ENCODE data around the gene GK. TPM values are rescaled to one million over a fixed set of nuclear protein-coding genes. Genes with fewer than 3 reads are reported as not detected.

Gene GK
- total RNA-seq, 1 experiment from 2014 or later = 7.5 TPM

GRCh38 chrX:30665471-30665870 is 12.2 kb downstream of the GK start (continued):
- TF ChIP-seq PREB (CRISPR knock-in tag; IDR thresholded peaks at IDR 0.05; ENCODE audit: borderline replicate concordance) = no peak
- no peak for TF ChIP-seq HMGA2 (CRISPR knock-in tag; IDR thresholded peaks at IDR 0.05)
- TF ChIP-seq TCF7 (CRISPR knock-in tag; IDR thresholded peaks at IDR 0.05; ENCODE audit: low read depth) = no peak
- TF ChIP-seq ZNF121 (CRISPR knock-in tag; IDR thresholded peaks at IDR 0.05) = no peak

- H3K9me3 Mint-ChIP-seq = no peaks in the 10 kb centered on the region
- ChIA-PET POLR2A (no interaction called here), CTCF (no interaction called here)
- DNase-seq (ENCODE audit: low spot score) (no peak), ATAC-seq (no peak)
- peaks cover 9% of the 10 kb centered on the region for H3K36me3 Mint-ChIP-seq
- peaks cover 7% of the 10 kb centered on the region; the same call in 1 of the 2 replicates for H3K4me1 Mint-ChIP-seq
- no peak overlapping the region for H3K4me3 Mint-ChIP-seq
- TF ChIP-seq ZNF396 (CRISPR knock-in tag; IDR thresholded peaks at IDR 0.05; ENCODE audit: borderline replicate concordance) = no peak
- TF ChIP-seq NR3C1 (CRISPR knock-in tag; conservative IDR thresholded peaks at IDR 0.05; ENCODE audit: low read depth) = no peak
- TF ChIP-seq STAT6 (CRISPR knock-in tag; conservative IDR thresholded peaks at IDR 0.05; ENCODE audit: low read depth) = no peak
- no peak for TF ChIP-seq CREB1 (CRISPR knock-in tag; IDR thresholded peaks at IDR 0.05)
- no peak for TF ChIP-seq NFYB (CRISPR knock-in tag; conservative IDR thresholded peaks at IDR 0.05; ENCODE audit: low read depth)
- no peak for TF ChIP-seq ZNF317 (CRISPR knock-in tag; IDR thresholded peaks at IDR 0.05; ENCODE audit: borderline replicate concordance, low read depth)
- no peak for TF ChIP-seq OVOL2 (CRISPR knock-in tag; IDR thresholded peaks at IDR 0.05; ENCODE audit: borderline replicate concordance)
- no peak for TF ChIP-seq TEAD4 (CRISPR knock-in tag; IDR thresholded peaks at IDR 0.05)
- no peak for TF ChIP-seq ZNF263 (CRISPR knock-in tag; IDR thresholded peaks at IDR 0.05; ENCODE audit: low read depth)
- no peak for TF ChIP-seq ZNF532 (CRISPR knock-in tag; IDR thresholded peaks at IDR 0.05; ENCODE audit: borderline replicate concordance)
- TF ChIP-seq ETV6 (CRISPR knock-in tag; IDR thresholded peaks at IDR 0.05) = no peak
- TF ChIP-seq SMAD4 (CRISPR knock-in tag; IDR thresholded peaks at IDR 0.05) = no peak
- no peak for TF ChIP-seq GABPB1 (CRISPR knock-in tag; IDR thresholded peaks at IDR 0.05)
- TF ChIP-seq NFE2L1 (CRISPR knock-in tag; IDR thresholded peaks at IDR 0.05) = no peak
- TF ChIP-seq CDX4 (CRISPR knock-in tag; IDR thresholded peaks at IDR 0.05; ENCODE audit: borderline replicate concordance) = no peak
- no peak overlapping the region for H3K27ac Mint-ChIP-seq
- H3K27me3 Mint-ChIP-seq (ENCODE audit: low read depth) = no peaks in the 10 kb centered on the region
These were observed 12.9 kb downstream of the GK start for GRCh38 chrX:30666094-30666493.
